Measurements from ENCODE around the gene ACTR10.

DNA sequence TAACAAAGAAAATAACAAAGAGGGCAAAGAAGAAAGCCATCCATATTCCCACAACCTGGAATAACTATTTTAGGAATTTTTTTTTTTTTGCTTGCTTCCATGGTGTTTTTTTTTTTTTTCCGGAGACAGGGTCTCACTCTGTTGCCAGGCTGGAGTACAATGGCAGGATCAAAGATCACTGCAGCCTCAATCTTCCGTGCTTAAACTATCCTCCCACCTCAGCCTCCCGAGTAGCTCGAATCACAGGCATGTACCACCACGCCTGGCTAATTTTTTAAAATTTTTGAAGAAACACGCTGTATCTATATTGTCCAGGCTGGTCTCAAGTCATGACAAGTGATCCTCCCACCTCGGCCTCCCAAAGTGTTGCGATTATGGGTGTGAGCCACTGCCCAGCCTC is 78.2 kb downstream of the ACTR10 start:
- no peak for TF ChIP-seq POLR2AphosphoS5 (IDR thresholded peaks at IDR 0.05; ENCODE audit: low read depth)
- TF ChIP-seq, protein P1, sequence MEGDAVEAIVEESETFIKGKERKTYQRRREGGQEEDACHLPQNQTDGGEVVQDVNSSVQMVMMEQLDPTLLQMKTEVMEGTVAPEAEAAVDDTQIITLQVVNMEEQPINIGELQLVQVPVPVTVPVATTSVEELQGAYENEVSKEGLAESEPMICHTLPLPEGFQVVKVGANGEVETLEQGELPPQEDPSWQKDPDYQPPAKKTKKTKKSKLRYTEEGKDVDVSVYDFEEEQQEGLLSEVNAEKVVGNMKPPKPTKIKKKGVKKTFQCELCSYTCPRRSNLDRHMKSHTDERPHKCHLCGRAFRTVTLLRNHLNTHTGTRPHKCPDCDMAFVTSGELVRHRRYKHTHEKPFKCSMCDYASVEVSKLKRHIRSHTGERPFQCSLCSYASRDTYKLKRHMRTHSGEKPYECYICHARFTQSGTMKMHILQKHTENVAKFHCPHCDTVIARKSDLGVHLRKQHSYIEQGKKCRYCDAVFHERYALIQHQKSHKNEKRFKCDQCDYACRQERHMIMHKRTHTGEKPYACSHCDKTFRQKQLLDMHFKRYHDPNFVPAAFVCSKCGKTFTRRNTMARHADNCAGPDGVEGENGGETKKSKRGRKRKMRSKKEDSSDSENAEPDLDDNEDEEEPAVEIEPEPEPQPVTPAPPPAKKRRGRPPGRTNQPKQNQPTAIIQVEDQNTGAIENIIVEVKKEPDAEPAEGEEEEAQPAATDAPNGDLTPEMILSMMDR (IDR thresholded peaks at IDR 0.05; ENCODE audit: insufficient read depth, low read length), result no peak
